Activated CD8-positive, alpha-beta memory T cell treated with anti-CD3 and anti-CD28 coated beads for 4 hours (primary cell): ENCODE data around the gene SLAMF9.

Experiments used
- DNase-seq, 2 donors: peaks; one replicate each; pipeline ENCODE4 v3.0.0-alpha.2; 2020; ENCODE audit warnings: low read depth in 2 of 2

The SLAMF9 gene

DNA sequence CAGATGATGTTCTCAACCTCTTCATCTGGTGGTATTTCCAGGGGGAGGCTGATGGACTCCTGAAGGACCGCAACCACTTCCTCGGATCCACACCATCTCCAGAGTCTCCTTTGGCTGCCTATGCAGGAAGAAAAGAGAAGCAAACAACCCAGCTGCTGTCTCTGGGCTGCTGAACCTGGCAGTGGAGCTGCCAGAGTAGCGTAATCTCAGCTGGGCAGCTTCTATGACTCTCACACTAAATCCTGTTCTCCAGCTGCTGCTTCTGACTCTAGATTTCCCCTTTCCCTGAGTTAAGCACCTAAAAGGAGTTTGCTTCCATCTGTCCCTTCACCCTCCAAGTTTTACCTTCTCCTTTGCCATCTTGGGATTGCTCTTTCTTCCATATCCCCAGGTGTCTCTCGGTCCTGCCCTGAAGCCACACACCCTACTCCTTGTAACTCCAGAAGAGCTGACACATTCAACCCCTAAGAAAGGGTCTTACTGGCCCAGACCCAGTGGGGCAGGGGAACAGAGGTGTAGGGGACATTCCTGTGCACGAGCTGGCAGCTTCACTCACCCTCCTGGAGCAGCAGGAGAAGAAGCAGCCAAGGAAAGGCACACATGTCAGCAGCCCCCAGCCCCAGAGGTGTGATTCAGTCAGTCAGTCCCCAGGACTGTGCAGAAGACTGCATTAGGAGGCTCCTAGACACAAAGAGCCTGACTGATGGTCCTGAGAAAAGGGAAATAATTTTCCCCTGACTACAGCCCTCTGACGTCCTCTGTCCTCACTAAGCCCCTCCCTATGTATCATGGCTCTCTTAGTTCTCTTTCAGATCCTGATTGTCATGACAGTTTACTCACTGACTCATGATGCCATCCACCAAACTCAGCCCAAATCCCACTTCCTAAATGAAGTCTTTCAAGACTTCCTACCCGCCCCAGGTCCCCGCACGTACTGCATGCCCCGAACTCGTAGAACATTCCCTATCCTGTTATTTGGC is at the start of gene SLAMF9:
Gene SLAMF9, minus strand, starts transcription at position 702 of the 980 bp plus-strand sequence. Its CDS starts 100 bp downstream, at position 602.
- no peak for DNase-seq

- DNase-seq, result no peak
Measured at GRCh38 chr1:160001440-160001839, 47.4 kb upstream of the SLAMF9 start.

GRCh38 chr1:159999204-159999603 is 45.2 kb upstream of the SLAMF9 start:
- no peak for DNase-seq

DNA sequence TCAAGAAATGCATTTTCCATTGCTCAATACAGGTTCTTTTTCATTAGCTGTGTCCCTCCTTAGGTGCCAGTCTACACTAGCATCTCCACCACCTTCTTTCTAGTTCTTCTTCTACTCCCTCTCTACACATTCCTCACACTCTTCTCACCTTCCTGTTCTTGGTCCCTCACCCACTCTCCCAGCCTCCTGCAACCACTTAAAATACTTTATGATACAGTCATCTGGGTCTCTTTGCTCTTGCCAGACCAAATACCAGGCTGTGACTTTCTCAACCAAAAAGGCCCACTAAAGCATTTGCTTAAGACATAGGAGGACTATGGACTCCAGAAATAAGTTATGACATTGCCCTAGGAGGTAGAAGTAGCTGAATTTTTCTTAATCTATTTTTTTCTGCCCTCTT is 42.6 kb upstream of the SLAMF9 start:
- DNase-seq, result no peak

DNA sequence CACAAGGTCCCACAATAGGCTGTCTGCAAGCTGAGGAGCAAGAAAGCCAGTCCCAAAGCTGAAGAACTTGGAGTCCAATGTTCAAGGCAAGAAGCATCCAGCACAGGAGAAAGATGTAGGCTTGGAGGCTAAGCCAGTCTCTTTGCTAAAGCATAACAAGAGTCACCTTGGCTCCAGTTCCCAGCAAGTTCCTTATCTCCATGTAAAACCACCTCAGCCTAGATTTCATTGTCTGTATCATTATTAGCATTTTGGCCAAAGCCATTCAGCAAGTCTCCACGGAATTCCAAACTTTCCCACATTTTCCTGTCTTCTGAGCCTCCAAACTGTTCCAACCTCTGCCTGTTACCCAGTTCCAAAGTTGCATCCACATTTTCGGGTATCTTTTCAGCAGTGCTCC is 40.9 kb upstream of the SLAMF9 start:
- DNase-seq, result no peak

DNA sequence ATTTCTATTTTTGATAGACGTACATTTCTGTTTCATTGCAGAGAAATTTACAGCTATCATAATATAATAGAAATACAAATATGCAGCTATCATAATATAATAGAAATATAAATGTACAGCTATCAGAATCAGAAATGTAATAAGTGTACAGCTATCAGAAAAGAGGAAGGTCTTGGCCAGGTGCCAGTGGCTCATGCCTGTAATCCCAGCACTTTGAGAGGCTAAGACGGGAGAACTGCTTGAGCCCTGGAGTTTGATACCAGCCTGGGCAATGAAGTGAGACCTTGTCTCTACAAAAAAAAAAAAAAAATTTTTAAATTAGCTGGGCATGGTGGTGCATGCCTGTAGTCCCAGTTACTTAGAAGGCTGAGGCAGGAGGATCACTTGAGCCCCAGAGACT is 39.9 kb upstream of the SLAMF9 start:
- DNase-seq, result no peak

DNA sequence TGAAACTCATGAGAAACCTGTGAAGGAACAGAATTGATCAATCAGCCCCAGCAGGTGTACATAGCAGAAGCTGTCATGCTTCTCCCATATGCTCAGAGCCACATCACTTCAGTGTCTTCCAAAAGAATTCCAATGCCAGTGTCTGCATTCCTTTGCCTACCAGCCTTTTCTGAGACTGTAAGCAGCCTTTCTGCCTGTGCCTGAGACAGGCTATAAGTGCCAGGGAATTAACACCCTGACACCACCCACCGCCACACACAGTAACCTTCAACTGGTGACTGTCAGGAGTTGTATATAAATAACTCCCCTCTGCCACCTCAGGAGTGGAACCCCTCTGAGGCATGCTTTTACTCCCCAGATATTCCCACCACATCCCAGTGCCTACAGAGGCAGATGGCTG is 38.1 kb upstream of the SLAMF9 start:
- no peak for DNase-seq

DNA sequence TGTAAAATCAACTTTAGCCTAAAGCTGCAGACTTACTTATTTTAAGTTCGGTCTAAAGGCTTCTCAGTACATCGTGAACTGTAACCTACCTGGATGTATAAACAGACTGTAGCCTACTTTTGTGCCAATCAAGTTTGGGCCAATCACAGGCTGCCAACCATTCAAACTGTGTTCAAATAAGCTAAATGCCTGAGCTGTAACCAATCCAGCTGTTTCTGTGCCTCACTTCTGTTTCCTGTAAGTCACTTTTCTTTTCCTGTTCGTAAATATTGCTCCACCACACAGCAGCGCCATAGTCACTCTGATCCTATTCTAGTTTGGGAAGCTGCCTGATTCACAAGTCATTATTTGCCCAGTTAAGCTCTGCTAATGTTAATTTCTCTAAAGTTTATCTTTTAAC is 37.5 kb upstream of the SLAMF9 start:
- no peak for DNase-seq

DNA sequence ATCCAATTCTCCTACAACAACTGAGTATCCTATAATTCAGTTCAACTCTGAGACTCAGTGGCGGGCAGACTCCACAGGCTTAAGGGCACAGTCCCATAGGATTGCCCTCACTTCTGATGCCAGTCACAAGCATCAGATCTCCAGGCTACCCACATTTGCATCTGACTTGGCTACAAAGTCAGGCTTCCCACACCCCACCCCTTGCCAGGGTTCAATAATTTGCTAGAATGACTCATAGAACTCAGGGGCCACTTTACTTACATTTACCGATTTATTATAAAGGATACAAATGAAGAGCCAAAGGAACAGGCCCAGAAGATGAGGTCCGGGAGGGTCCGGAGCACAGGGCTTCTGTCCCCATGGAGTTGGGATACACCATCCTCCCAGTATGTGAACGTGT is 36.0 kb upstream of the SLAMF9 start:
- no peak for DNase-seq

GRCh38 chr1:159989581-159989980 is 35.5 kb upstream of the SLAMF9 start:
- DNase-seq, result no peak

DNA sequence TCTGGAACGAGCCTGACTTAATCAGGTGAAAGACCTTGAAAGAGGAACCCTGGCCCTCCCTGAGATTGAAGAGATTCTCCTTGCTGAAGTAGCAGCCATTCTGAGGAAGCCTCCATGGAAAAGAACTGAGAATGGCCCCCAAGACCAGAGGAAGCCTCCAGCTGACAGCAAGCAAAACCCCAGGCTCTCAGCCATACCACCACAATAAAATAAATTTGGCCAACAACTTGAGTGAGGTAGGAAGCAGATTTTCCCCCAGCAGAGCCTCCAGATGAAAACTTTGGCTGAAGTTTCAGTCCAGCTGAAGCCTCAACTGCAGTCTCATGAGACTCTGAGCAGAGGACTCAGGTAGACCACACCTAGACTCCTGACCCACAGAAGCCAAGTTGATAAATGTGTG is 34.0 kb upstream of the SLAMF9 start:
- no peak for DNase-seq

- DNase-seq, result no peak
Measured at GRCh38 chr1:159987186-159987585, 33.1 kb upstream of the SLAMF9 start.

DNA sequence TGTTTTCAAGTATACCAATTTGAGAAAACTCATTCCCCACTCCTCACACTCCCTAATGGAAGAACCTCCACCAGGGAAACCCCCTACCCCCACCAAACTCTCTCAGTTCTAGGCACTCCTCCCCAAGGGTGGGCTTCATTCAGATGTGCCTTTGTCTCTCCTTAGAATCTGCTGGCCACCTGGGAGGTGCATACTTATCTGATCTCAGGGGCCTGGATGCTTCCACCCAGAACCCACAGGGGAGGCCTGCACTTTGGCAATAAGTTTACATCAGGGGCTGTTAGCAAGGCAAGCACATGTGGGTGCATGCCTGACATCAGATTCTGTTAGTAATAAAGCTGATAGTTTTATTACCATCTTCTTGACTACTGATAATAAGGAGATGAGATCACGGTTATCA is 32.5 kb upstream of the SLAMF9 start:
- no peak for DNase-seq

DNA sequence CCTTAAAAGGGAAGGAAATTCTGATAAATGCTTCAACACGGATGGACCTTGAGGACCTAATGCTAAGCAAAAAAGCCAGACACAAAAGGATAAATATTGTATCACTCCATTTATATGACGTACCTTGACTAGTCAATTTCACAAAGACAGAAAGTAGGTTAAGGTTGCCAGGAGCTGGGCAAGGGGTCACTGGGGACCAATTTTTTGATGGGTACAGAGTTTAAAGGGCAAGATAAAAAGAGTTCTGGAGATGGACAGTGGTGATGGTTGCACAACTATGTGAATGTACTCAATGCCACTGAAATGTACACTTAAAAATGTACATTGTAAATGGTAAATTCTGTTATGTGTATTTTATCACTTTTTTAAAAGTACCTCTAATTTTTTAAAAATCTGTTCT is 32.1 kb upstream of the SLAMF9 start:
- no peak for DNase-seq

GRCh38 chr1:159985473-159985872 is 31.4 kb upstream of the SLAMF9 start:
- DNase-seq, result no peak

DNA sequence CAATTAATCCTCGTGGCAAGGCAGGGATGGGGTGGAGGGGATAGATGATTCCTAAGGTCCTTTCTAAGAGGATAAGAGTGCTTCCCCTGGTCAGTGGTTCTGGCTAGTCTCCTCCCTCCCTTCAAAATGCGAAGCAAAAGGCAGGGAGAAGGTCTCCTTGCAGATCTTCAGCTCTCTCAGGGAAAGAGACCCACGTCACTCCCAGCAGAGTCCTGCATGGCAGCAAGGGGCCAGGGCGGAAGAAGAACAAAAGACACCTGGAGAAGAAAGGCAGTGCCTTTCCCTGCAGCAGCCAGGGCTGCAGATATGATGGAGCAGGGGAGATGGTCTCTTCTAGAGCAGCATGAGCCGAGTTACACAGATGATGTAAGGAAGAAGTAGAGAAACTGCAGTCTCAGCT is 29.6 kb upstream of the SLAMF9 start:
- DNase-seq, result no peak

DNA sequence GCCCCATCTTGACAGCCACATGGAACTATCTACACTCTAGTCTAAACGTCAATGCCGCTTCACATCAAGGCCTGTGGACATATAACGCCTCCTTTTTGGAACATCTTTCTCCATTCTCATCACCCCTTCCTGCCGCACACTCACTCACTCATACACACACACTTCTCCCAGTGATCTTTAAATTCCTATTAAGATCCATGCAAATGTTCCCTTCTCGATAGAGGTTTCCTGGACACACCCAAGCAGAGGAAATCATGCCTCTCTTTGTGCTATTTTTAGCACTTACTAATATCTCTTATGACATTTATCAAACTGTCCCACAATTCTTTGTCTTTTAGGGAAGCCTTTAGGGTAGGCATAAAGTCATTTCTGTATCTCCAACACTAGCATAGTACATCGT is 28.2 kb upstream of the SLAMF9 start:
- DNase-seq, result no peak

DNA sequence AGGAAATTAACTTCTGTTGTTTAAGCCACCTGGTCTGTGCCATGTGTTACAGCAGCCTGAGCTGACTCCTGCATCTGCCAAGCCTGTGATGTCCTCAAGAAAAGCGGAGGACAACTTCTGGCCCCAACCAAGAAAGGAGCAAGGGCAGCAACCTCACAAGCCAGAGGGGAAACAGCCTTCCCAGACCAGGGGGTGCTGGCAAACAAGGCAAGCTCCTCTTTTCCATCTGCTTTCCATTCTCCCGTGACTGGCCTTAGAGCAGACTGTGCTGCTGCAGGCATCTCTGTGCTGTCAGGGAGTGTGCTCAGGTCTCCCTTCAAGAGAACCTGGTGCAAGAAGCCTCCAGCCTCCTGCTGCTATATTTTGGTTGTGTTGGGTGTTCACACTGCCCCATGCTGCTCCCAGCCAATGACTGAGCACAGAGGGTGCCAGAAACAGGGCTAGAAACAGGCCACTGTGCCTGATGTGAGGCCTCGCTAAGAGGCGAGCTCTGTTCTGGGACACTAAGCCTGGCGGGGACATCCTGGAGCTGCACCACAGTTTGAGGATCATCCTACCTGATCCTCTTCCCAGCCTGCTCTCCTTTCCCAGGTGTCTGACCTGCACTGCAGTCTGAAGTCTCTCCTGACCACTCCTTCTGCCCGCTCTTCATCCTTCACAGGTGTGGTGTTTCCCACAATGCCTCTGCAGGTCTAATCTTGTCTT is 27.5 kb upstream of the SLAMF9 start:
- DNase-seq, result no peak

- no peak for DNase-seq
Measured at GRCh38 chr1:159980786-159981185, 26.7 kb upstream of the SLAMF9 start.

DNA sequence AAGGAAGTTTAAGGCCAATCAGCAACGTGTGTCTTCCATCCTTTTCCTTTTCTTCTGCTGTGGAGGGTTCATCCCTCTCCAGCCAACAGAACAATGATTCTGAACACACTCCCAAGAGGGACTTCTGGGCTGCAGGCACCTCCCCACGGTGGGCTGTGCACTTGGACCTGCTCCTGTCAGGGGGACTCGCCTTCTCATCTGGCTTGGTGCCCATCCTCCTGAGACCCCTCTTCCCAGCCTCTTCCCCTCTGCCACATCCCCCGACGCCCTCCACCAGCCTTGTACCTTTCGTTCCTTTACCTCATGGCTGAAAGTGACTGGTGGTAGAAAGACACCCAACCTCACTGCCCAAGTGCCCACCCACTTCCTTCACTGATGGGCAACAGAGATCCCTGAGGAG is 26.0 kb upstream of the SLAMF9 start:
- DNase-seq, result no peak

GRCh38 chr1:159979257-159979656 is 25.2 kb upstream of the SLAMF9 start:
- DNase-seq, result no peak

- no peak for DNase-seq
Measured at GRCh38 chr1:159978107-159978398, 24.0 kb upstream of the SLAMF9 start.

GRCh38 chr1:159977364-159978106 is 23.5 kb upstream of the SLAMF9 start:
- no peak for DNase-seq
